GM10248 (cell line): ENCODE measurements around the gene UBA3.

Experiments
- CTCF ChIA-PET: fragments of 300-600 bp; sonication (Branson Sonifier 250); formaldehyde crosslinking; extraction: SDS; loops from one replicate; lab custom pipeline; 2021; ENCODE audit warnings: antibody characterized with exemption; lab: Yijun Ruan, JAX
- POLR2A ChIA-PET: fragments of 350-650 bp; sonication (Branson Sonifier 250); formaldehyde crosslinking; extraction: SDS; loops from one replicate; lab custom pipeline; 2020; ENCODE audit warnings: antibody characterized with exemption; lab: Yijun Ruan, JAX
- DNase-seq: peaks from one replicate; pipeline ENCODE4 v3.0.0; 2012; ENCODE audit errors: extremely low spot score
- TF ChIP-seq, protein P1 (sequence below): IDR thresholded peaks from 2 replicates; pipeline ENCODE4 v1.5.1; 2012; ENCODE audit warnings: mild to moderate bottlenecking, low read depth; ENCODE audit errors: extremely low read depth, missing control alignments, control extremely low read depth

UBA3 gene

DNA sequence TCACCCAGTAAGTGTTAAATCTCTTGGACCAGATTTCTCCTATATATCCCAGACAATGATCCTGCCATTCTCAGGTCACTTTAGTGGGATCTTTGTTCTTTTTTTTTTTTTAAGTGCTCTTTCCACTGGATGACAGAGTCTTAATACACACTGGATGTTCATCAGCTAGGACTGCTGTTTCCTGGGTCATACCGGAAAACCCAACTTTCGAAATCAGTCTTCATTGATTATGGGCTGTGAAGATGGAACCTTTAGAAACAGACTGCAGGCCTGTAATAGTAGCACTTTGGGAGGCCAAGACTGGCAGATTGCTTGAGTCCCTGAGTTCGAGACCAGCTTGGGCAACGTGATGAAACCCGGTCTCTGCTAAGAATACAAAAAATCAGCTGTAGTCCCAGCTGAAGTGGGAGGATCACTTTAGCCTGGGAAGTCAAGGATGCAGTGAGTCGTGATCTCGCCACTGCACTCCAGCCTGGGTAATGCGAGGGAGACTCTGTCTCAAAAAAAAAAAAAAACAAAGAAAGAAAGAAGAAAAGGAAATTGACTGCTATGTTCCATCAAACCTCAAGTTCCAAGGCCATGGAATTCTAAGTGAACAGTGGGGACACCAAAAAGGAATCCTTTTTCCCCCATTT, 69.0 kb downstream of the UBA3 start:
- no peak for DNase-seq
- TF ChIP-seq, protein P1, sequence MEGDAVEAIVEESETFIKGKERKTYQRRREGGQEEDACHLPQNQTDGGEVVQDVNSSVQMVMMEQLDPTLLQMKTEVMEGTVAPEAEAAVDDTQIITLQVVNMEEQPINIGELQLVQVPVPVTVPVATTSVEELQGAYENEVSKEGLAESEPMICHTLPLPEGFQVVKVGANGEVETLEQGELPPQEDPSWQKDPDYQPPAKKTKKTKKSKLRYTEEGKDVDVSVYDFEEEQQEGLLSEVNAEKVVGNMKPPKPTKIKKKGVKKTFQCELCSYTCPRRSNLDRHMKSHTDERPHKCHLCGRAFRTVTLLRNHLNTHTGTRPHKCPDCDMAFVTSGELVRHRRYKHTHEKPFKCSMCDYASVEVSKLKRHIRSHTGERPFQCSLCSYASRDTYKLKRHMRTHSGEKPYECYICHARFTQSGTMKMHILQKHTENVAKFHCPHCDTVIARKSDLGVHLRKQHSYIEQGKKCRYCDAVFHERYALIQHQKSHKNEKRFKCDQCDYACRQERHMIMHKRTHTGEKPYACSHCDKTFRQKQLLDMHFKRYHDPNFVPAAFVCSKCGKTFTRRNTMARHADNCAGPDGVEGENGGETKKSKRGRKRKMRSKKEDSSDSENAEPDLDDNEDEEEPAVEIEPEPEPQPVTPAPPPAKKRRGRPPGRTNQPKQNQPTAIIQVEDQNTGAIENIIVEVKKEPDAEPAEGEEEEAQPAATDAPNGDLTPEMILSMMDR, result no peak
- ChIA-PET CTCF (interaction anchor here (1.0 to 1.4 kb wide), 3 partner anchors 10 to 660 kb away, joined by 3 to 6 read pairs (median 3); no protein-coding TSS in a partner anchor), POLR2A (interaction anchor here (0.7 kb wide), 1 partner anchor 11 kb away, joined by 4 read pairs; no protein-coding TSS in a partner anchor)

DNA sequence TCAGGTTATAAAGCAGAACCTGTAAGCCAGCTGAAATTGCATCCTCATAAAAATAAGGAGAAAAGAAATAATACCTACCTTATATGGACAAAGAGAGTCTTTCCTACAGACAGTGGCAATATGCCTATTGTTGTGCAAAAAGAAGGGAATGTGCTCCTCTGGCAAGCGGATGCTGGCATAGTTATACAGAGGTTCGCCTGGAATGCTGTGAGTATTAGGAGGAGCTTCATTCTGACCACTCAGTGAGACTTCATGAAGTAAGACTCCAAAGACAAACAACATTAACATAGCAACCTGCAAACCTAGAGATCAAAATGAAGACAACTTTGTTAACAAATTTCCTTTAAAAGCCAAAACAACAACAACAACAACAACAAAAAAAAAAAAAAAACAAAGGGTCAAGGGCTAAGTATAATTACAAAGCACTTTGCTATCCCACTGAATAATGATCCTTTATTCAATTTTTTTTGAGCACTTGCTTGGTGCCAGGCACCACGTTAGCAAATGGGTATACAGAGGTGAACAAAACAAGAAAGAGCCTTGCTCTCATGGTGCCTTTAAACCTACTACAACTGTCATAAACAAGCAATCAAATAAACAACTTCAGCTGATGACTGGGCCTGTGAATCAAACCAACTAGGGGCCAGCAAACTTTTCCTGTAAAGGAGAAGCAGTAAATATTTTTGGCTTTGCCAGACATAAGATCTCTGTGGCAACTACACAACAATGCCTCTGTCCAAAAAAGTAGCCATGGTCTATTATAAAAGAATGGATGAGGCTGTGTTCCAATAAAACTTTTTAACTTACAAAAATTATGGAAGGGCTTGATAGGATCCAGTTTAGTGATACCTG, 70.4 kb downstream of the UBA3 start:
- ChIA-PET CTCF (interaction anchor here (1.1 to 1.3 kb wide), 3 partner anchors 9 to 23 kb away, joined by 3 to 6 read pairs (median 3); no protein-coding TSS in a partner anchor), POLR2A (no interaction called here)

DNA sequence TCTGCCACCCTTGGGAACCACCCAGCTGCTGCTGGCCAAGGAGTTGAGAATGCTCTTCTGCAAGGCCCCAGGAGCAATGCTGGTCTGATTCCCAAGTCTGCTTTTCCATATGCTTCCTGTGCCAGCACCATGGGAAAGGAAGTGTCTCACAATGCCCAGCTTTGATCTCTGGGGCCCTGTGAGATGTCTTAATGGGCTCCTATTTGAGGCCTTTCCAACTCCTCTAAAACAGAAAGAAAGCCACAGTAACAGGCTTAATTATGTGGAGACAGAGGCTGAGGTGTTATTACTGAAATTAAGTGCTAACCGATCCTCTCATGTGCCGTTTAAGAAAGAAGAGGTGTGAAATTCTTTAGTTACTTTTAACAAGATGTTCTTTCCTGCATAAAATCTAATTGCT, 71.2 kb downstream of the UBA3 start:
- CTCF ChIA-PET, result interaction anchor here (1.2 kb wide), 1 partner anchor 24 kb away, joined by 3 read pairs; no protein-coding TSS in a partner anchor
- POLR2A ChIA-PET, result no interaction called here

More for the DNA sequence above, 70.4 kb downstream of the UBA3 start:
- TF ChIP-seq, protein P1, result no peak
- no peak for DNase-seq

DNA sequence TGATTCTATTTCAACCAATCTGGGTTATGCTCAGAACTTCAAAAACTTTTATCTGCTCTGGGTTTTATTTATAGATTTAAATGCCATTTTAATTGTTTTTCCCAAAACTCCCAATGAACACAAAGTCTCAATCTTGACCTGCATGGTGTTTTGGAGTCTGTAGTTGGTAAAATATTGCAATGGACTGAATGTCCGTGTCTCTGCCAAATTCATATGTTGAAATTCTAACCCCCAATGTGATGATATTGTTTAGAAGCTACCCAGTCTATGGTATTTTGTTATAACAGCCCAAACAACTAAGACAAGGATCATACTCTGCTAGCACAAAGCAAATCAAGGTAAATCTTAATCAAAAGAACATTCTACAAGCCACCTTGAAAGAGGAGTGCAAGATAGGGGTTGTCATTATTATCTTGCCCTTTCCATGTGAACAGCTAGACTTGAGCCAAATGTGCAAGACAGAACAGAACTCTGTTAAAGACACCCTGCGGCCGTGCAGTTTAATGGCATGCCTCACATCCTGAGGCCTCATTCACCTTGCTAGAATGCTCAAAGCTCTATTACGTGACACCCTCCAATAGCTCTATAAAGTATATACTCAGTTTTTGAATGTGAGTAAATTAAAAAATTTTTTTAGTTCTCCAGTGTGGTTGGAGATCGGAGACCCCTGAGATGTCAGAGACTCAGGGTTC, 74.2 kb downstream of the UBA3 start:
- TF ChIP-seq, protein P1, result no peak
- POLR2A ChIA-PET, result no interaction called here
- CTCF ChIA-PET, result interaction anchor here (1.1 to 1.3 kb wide), 2 partner anchors 10 to 11 kb away, joined by 3 to 4 read pairs; no protein-coding TSS in a partner anchor
- no peak for DNase-seq

More for the DNA sequence above, 71.2 kb downstream of the UBA3 start:
- no peak for DNase-seq
- TF ChIP-seq, protein P1, result no peak

DNA sequence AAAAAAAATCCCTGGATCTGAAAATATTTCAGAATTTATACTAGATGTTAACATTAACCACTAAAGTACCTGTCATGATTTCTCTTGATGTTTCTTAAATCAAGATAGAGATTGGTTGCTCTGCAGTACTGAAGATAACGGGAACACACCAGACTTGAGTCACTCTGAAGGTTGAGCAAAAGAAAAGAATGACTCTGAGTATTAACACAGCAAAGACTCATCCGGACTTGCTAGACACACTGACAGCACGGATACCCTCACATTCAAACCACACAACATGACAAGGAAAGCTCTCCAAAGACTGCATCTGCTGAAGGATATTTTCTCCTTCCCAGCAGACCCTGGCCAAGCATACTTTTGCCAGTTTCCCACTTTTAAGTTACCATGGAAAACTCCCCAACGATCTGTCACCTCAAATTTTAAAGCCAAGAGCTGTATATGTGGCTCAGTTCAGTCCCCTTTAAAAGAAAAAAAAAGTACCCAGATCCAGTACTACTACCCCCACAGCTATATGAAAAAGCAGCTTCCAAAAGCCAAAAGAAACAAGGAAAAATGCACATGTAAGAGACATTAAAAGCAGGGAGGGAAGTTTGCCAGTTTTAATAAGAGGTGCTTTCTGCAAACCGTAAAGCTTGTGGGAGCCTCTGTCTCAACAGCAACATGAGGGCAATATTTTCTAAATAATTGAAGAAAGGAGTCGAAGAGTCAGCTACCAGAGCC, 74.9 kb downstream of the UBA3 start:
- ChIA-PET POLR2A (no interaction called here), CTCF (interaction anchor here (0.8 to 1.3 kb wide), 2 partner anchors 9 kb away, joined by 3 to 4 read pairs; partner anchors contain the start of gene EOGT)
- TF ChIP-seq, protein P1, result no peak
- no peak for DNase-seq
